ENCODE measurements around the gene ZNF503. TPM values are rescaled to one million over a fixed set of nuclear protein-coding genes. Genes with fewer than 3 reads are reported as not detected.
A peak's percentile ranks its signal among the peaks of the same experiment; 100 is the strongest.

Gene ZNF503
- total and polyA plus RNA-seq, 2 of the 8 experiments (the other 6 are each of a cell fraction or from before 2014, with no cell fraction given), result 0.03 to 0.13 TPM

GRCh38 chr10:75410132-75411005 is 8.8 kb upstream of the ZNF503 start:
- peak in 1 of 2 experiments; percentile 24; a peak in 2 of 4 replicates for TF ChIP-seq RAD21 (IDR thresholded peaks at IDR 0.05 in 1 of 2, conservative IDR thresholded peaks at IDR 0.05 in 1 of 2; ENCODE audit: low read depth in 2 of 2, low read length in 2 of 2)
- peak; percentile 17 for TF ChIP-seq EZH2 (IDR thresholded peaks at IDR 0.05; ENCODE audit: low read depth, low read length, severe bottlenecking)
- no peak for TF ChIP-seq SAP30 (IDR thresholded peaks at IDR 0.05; ENCODE audit: insufficient read depth, insufficient replicate concordance, low read length)
- peak overlapping the region in 1 of 4 experiments; percentile 82; a peak in 3 of 8 replicates for H3K4me3 ChIP-seq (ENCODE audit: extremely low read depth in 1 of 4, insufficient read depth in 2 of 4, low read depth in 3 of 4, low read length in 4 of 4)
- CTCF ChIA-PET (ENCODE audit: partially characterized antibody), result interaction anchor here (0.6 to 2.1 kb wide), 4 partner anchors 9 to 273 kb away, joined by 3 to 7 read pairs (median 4); partner anchors contain the start of gene ZNF503

More at GRCh38 chr10:75410132-75411005, 8.8 kb upstream of the ZNF503 start:
- no peak overlapping the region for H3K18ac ChIP-seq (ENCODE audit: extremely low read depth, low read length)
- no peak overlapping the region for H3K27ac ChIP-seq (ENCODE audit: low read depth, low read length)
- H3K36me3 ChIP-seq (ENCODE audit: control insufficient read depth in 2 of 4, insufficient read depth in 4 of 4, low read length in 3 of 4), result peaks cover 0 to 8% (median 0%) of the 10 kb centered on the region in 4 experiments; a peak in 1 of 8 replicates
- H3K4ac ChIP-seq (replicated peaks; ENCODE audit: insufficient read length, low read depth, low read length), result no peak overlapping the region
- no peak overlapping the region for H2BK20ac ChIP-seq (ENCODE audit: low read length)
- H2BK5ac ChIP-seq (ENCODE audit: low read depth, low read length), result no peak overlapping the region
- POLR2A ChIA-PET (ENCODE audit: partially characterized antibody), result interaction anchor here (1.1 to 1.2 kb wide), 2 partner anchors 8 to 11 kb away, joined by 3 to 4 read pairs; partner anchors contain the start of gene ZNF503
- DNase-seq (ENCODE audit: low read depth in 1 of 2, low spot score in 2 of 2) (no peak), FAIRE-seq (no peak)
- peaks cover 77 to 99% (median 94%) of the 10 kb centered on the region in 4 experiments for H3K27me3 ChIP-seq (replicated peaks in 1 of 4; ENCODE audit: control insufficient read depth in 3 of 4, extremely low read depth in 1 of 4, insufficient read depth in 3 of 4, low read length in 3 of 4)
- peaks cover 4 to 13% (median 7%) of the 10 kb centered on the region in 4 experiments for H3K4me1 ChIP-seq (replicated peaks in 1 of 4; ENCODE audit: control insufficient read depth in 3 of 4, insufficient read depth in 4 of 4, low read length in 3 of 4)
- H2AK5ac ChIP-seq (ENCODE audit: low read depth, low read length), result no peak overlapping the region
- peak overlapping the region; percentile 74 to 92; a peak in 3 of 4 replicates for H3K4me2 ChIP-seq (ENCODE audit: insufficient read depth in 1 of 2, low read depth in 2 of 2, low read length in 2 of 2)
- no peak overlapping the region for H3K14ac ChIP-seq (ENCODE audit: insufficient read length)
- H3K56ac ChIP-seq (replicated peaks; ENCODE audit: insufficient read length, low read depth, low read length), result no peak overlapping the region
- no peaks in the 10 kb centered on the region for H3K79me2 ChIP-seq (ENCODE audit: control insufficient read depth in 1 of 2, insufficient read depth in 2 of 2, low read length in 2 of 2)
- H4K5ac ChIP-seq (ENCODE audit: insufficient read length, low read depth, low read length), result no peak overlapping the region
- no peaks in the 10 kb centered on the region for H3K9me3 ChIP-seq (ENCODE audit: insufficient read depth in 2 of 2, low read depth in 1 of 2, low read length in 1 of 2)
- 32% methylated on average over 10 of the region's 10 CpGs; no CpG with 5 or more reads in 1 of the 2 experiments for WGBS, 2 experiments (ENCODE audit: extremely low coverage in 1 of 2, insufficient coverage in 1 of 2, insufficient read length in 1 of 2, insufficient replicate concordance in 2 of 2, low coverage in 1 of 2, low lambda C conversion rate in 2 of 2, missing lambda C conversion rate in 1 of 2)
- no peak overlapping the region for H2AFZ ChIP-seq (ENCODE audit: low read length)
- peak overlapping the region; percentile 28; the same call in 1 of the 2 replicates for H2BK12ac ChIP-seq (ENCODE audit: low read depth, low read length)
- no peak overlapping the region for H2BK15ac ChIP-seq (ENCODE audit: low read length)
- no peak overlapping the region for H4K8ac ChIP-seq (ENCODE audit: extremely low read depth, insufficient read depth, low read length)
- no peak overlapping the region for H3K23ac ChIP-seq (ENCODE audit: insufficient read length)
- H3K79me1 ChIP-seq (ENCODE audit: low read depth, low read length), result no peaks in the 10 kb centered on the region
- peaks cover 16 to 17% of the 10 kb centered on the region in 2 experiments for H4K20me1 ChIP-seq (replicated peaks in 1 of 2; ENCODE audit: control insufficient read depth in 1 of 2, insufficient read depth in 2 of 2, low read length in 2 of 2)
- peaks cover 5% of the 10 kb centered on the region; the same call in 1 of the 2 replicates for H3K23me2 ChIP-seq (ENCODE audit: low read depth, low read length)
- H2BK120ac ChIP-seq (replicated peaks; ENCODE audit: low read depth, low read length), result no peak overlapping the region
- no peak overlapping the region for H4K91ac ChIP-seq (replicated peaks; ENCODE audit: insufficient read length, low read length)
- H3K9ac ChIP-seq (replicated peaks in 1 of 4; ENCODE audit: extremely low read depth in 1 of 4, low read depth in 3 of 4, low read length in 3 of 4), result no peak overlapping the region
